HG03025 (cell line): ENCODE measurements around the gene TSPY8.
"Not testable (repeated sequence)": the region's sequence is repeated elsewhere in the genome, so short reads cannot be mapped to it uniquely, and the experiment has no call there.

Experiments
- ATAC-seq: cut with Tn5 transposase; IDR thresholded peaks from one replicate; pipeline ENCODE4 v1.9.1; 2021; ENCODE audit warnings: mild to moderate bottlenecking, moderate library complexity; ENCODE audit not compliant: unreplicated experiment, low FRiP score

TSPY8 gene, protein sequence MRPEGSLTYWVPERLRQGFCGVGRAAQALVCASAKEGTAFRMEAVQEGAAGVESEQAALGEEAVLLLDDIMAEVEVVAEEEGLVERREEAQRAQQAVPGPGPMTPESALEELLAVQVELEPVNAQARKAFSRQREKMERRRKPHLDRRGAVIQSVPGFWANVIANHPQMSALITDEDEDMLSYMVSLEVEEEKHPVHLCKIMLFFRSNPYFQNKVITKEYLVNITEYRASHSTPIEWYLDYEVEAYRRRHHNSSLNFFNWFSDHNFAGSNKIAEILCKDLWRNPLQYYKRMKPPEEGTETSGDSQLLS

GRCh38 chrY:9357497-9357896, at the start of gene TSPY8:
Gene TSPY8, plus strand, starts transcription at chrY:9357797. Its CDS starts 46 bp downstream, at chrY:9357843.
- not testable (repeated sequence) for ATAC-seq

DNA sequence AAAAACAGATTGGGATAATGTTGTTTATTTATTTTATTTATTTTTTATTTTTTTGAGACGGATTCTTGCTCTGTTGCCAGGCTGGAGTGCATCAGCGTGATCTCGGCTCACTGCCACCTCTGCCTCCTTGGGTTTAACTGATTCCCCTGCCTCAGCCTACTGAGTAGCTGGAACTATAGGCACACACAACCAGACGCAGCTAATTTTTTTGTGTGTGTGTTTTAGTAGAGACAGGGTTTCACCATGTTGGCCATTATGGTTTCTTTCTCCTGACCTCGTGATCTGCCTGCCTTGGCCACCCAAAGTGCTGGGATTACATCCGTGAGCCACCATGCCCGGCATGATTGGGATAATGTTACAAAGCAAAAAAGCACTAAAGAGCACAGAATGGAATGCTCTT, 36.6 kb upstream of the TSPY8 start:
- ATAC-seq = no peak

GRCh38 chrY:9337164-9337563, 20.4 kb upstream of the TSPY8 start, which contains the start of gene TSPY4:
Gene TSPY4, plus strand, starts transcription at chrY:9337464. Its CDS starts 46 bp downstream, at chrY:9337510.
- not testable (repeated sequence) for ATAC-seq

DNA sequence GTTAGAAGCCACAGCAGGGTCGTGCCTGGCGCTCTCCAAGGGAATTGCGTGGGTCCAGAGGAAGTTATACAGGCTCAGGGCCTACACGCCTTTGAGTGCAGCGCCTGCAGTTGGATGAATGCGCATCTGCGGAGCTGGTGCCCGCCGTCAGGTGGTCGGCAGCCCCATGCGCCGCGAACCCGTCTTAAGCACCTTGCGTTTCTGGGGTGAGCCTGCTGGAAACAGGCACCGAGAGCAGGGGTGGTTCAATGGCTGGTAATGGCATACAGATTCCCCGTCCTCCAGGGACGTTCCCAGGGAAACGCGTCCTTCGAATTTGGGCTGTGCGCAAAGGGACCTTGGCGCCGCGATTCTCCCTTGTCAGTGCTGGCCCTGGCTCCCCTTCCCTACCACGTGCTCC, 38.9 kb downstream of the TSPY8 start:
- not testable (repeated sequence) for ATAC-seq

GRCh38 chrY:9398121-9398520, 40.5 kb downstream of the TSPY8 start, which contains the start of gene TSPY3:
Gene TSPY3, plus strand, starts transcription at chrY:9398421. Its CDS starts 46 bp downstream, at chrY:9398467.
- not testable (repeated sequence) for ATAC-seq
